NCI-H1930 (cell line): ENCODE data around the gene ADORA2B.
"Not testable (repeated sequence)": the region's sequence is repeated elsewhere in the genome, so short reads cannot be mapped to it uniquely, and the experiment has no call there.

ENCODE experiments used
- DNase-seq, 2 experiments: peaks; one replicate each; lab custom pipeline; 2025; lab: John Stamatoyannopoulos, UW

Gene ADORA2B

DNA sequence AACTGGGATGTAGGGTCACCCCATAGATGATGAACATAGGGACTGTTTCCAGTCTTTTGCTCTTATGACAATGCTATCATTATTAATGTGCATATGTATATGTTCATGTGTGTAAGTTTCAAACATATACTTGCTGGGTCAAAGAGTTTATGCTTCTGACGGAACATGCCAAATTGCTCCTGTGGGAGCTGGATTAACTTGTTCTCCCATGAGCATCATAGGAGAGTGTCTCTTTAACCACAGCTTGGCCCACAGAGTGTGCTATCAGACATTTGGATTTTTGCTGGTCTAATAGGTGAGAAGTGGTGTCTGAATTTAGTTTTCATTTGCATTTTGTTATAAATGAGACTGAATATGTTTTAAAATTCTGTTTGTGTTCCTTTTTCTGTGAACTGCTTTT lies 22.3 kb upstream of the ADORA2B start:
- no peak for DNase-seq

DNA sequence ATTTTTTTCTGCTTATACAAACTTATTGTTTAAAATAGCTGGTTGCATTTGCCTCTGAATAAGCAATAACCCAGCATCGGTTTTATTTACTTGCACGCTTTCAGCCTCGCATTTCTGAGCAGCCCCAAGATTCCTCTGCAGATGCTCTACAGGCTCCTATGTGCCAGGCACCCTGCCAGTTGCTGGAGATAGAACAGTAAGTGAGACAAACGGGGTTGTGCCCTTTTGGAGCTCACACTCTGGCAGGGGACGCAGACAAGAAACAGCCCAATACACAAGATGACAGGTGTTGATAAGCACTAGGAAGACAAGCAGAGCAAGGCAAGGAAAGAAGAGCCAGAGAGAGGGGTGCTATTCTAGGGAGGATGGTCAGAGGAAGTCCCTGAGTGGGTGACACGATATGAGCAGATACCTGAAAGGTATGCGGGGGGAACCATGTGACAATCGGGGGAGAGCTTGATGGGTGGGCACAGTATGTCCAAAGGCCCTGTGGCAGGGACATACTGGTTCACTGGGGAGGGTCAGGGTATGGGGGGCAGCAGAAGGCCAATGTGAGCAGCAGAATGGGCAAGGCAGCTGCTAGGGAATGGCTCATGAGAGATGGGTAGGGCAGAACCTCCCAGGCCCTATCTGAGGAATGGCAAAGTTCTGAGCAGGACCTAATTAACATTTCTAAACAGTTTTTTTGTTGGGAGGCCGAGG lies 18.7 kb upstream of the ADORA2B start:
- DNase-seq: no peak

DNA sequence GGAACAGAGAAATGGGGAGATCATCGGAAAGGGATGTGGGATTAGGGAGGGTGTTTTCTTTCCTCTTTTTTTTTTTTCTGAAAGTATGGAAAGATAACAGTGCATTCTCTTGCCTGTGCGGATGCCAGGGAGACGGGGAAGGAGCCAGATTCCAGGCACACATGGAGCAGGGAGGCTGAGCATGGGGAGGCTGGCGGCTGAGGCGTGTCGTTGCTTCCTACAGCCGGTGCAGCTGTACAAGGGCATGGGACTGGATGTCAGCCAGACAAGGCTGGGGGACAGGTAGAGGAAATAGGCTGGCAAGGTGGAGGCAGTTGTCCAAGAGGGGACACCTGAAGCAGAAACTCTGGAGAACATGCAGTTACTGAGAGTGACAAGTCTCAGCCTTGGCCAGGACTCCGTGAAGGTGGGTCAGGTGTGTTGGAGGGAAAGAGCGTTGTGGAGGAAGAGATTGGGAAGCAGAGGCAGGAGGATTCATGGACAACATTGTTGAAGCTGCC lies 16.6 kb upstream of the ADORA2B start:
- no peak for DNase-seq

DNA sequence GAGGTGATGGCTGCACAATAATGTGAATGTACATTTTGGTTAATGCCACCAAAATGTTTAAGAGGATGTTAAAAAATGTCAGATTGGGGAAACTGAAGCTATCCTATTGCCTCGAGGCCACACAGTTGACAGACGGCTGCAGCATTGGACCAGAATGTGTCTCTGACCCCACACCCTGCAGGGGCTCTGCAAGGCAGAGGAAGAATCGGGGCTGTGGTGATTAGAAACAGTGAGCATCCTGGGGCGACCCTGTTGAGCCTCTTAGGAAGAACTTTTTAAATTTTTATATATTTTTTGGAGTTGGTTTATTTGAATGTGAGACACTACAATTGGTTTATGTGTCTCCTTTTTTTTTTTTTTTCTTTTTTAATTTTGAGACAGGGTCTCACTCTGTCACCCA lies 15.0 kb upstream of the ADORA2B start:
- no peak for DNase-seq

DNA sequence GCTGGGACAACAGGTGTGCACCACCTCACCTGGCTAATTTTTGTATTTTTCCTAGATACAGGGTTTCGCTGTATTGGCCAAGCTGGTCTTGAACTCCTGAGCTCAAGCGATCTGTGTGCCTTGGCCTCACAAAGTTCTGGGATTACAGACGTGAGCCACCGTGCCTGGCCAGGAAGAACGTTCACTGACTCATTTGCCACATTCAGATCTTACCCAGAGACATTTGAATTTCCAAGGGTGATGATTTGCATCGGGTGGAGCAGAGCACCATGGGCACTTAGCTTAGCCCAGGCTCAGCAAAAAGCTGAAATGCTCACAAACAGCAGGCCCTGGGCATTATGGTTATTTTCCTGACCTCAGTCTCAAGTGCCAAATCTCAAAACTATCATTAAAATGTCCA lies 14.5 kb upstream of the ADORA2B start:
- no peak for DNase-seq

DNA sequence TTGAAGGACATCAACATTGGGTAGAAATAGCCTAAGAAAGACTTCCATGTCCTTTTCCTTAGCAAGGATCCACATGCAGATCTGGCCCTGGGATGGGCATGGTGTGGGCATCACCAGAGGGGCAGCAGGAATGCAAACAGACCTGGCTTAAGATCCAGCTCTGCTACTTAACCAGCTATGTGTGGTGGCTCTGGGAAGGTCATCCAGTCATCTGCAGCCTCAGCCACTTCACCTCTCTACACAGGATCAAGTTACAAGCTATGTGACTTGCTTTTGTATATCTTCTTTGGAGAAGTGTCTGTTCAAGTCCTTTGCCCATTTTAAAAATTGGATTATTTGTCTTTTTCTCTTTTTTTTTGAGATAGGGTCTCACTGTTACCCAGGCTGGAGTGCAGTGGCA lies 13.5 kb upstream of the ADORA2B start:
- DNase-seq: no peak

DNA sequence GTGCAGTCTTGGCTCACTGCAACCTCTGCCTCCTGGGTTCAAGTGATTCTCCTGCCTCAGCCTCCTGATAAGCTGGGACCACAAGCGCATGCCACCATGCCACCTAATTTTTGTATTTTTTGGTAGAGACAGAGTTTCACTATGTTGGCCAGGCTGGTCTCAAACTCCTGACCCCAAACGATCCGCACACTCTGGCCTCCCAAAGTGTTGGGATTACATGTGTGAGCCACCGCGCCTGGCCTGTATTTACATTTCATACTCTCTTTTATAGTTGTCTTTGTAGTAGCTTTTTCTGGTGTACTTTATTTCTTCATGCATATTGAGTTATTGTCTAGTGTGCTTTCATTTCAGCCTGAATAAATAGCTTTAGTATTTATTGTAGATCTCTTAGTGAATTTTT lies 10.1 kb upstream of the ADORA2B start:
- DNase-seq: no peak

DNA sequence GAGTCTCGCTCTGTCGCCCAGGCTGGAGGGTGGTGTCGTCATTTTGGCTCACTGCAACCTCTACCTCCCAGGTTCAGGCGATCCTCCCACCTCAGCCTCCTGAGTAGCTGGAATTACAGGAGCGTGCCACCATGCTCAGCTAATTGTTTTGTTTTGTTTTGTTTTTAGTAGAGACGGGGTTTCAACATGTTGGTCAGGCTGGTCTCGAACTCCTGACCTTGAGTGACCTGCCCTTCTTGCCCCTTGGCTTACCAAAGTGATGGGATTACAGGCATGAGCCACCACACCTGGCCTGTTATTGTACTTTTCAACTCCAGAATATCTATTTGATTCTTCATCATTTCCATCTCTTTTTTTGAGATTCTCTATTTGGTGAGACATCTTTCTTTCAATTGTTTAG lies 9.0 kb upstream of the ADORA2B start:
- DNase-seq: no peak

DNA sequence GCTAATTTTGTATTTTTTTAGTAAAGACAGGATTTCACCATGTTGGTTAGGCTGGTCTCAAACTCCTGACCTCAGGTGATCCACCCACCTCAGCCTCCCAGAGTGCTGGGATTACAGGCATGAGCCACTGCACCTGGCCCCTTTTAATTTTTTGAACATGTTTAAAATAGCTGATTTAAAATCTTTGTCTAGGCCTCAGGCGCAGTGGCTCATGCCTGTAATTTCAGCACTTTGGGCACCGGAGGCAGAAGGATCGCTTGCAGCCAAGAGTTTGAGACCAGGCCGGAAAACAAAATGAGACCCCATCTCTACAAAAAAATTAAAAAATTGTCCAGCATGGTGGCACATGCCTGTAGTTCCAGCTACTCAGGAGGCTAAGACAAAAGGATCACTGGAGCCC lies 8.4 kb upstream of the ADORA2B start:
- DNase-seq: not testable (repeated sequence)

DNA sequence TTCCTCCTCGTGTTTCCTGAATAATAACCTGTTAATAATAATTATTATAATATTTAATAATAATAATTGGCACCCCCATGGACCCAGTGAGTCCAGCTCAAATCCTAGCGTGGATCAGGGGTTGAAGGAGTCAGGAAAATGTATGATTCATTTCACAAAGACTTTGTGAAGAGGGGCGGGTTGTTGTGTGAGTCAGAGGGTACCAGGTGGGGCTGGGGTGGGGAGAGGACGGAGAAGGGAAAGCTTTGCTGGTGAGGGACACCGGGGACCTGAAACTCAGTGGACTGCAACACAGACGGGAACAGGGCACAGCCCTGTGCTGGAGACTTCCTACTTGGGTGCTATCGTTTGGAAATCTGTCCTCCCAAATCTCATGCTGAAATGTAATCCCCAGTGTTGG lies 3.1 kb upstream of the ADORA2B start:
- DNase-seq: no peak

DNA sequence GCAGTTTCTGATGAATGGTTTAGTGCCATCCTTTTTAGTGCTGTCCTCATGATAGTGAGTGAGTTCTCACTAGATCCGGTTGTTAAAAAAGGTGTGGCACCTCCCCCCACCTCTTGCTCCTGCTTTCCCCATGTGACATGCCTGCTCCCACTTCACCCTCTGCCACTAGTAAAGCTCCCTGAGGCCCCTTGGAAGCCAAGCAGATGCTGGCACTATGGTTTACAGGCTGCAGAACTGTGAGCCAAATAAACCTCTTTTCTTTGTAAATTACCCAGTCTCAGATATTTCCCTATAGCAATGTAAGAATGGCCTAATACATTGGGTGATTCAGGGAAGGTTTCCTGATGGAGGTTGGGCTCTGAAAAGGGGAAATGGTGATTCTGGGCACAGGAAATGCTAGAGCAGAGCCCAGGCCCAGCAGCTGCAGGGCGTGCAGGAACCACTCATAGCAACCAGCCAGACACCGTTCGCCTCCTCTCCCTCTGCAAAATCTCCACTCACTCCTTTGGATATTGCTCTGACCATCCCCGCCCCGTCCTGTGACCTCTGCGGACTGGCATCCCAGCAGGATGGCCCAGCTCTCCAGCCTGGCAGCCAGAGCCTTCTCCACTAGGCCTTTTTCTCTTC lies 2.6 kb upstream of the ADORA2B start:
- no peak for DNase-seq

DNA sequence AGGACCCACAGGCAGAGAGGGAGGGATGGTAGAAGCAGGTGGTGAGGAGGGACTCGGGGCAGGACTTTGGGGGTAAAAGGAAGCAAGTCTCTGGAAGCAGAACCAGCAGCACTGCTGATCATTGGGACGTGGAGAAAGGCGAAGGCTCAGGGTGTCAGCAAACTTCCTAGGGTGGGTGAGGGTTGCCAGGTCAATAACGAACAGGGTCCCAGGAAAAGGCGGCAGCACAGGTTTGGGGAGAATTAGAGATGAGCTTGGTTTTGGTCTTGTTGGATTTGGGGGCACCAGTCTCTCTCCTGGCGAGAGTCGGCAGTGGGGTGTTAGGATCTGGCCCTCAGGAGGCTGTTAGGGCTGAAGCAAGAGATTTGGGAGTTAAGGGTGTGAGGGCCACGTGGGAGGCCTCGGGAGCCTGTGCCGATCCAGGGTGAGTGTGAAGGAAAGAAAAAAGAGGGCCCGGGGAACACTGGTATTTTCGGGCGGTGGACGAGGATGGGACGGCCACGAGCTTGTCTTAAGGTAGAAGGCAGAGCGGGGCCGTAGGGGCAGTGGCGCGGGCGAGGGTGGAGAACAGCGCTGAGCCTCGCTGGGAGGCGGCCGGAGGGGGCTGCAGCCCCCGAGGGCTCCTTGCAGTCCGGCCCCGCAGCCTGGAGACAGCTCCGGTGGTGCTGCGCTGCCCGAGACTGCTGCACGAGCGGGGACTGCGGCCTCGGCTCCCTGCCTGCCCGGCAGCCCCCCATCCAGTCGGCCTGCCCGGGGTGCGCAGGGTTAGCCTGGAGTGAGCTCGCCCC lies 765 bp upstream of the ADORA2B start:
- DNase-seq: no peak

DNA sequence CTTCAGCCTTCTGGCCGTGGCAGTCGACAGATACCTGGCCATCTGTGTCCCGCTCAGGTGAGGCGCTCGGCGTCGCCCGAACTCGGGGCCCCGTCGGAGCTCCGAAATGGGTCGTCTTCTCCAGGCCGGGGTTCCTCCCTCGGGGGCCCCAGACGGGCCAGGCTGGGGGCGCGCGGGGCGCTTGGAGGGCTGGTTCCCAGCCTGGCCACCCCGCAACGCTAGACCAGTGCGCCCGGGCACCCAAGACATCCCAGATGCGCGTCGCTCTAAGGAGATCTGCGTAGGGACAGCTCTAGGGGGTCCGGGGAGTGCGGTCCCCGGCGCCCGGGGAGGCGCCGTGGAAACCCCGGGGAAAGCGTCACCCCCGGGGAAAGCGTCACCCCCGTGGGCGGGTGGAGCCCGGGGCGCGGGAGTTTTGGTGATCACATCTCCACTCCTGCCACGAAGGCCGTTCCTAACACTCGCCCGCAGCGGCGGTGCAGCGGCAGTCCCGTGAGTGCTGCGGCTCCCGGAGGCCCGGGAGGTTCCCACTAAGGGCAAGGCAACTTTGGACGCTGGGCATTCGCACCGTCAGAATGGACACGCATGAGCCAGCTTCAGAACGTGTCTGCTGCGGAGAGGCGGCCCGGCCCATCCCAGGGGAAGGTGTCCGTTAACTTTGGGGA lies 729 bp downstream of the ADORA2B start:
- no peak for DNase-seq

DNA sequence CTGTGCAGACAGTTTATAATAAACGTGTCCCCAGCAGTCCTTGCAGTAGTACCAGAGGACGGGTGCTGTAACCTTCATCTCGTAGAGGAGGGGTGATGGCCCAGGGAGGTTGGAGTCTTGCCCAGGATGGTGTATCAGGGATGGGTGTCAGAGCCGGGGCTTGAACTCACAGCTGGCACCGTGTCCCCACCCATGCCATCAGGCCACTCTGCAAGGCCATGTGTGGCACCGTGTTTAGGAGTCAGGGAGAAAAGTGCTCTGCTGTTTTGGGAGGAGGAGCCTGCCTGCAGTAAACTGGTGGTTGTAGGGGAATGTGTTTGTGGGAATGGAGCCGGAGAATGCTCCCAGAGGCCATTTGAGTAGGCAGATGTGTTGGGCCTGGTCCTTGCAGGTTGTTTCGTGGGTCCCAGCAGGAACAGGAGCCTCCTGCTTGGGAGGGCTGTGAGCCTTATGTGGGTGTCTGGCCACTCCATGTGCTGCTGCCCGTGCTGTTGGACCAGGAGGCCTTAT lies 1.7 kb downstream of the ADORA2B start:
- no peak for DNase-seq

DNA sequence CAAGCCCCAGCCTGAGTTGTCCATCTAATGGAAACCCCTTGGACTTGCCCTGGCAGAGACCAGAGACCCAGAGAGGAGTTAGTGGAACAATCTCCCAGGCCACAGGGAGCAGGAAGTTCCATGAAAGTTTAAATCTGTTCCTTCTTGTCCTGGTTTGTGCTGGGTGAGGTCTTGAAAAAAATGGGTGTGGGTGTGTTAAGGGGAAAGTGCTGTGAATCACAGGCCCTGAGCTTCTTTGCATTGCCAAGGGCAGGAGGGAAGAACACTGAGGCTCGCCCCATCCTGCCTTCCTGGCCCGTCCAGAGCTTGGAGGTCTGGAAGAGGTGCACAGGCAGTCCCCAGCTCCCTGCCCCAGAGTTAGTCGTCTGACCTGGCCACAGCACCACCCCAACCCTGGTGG lies 2.3 kb downstream of the ADORA2B start:
- DNase-seq: no peak

DNA sequence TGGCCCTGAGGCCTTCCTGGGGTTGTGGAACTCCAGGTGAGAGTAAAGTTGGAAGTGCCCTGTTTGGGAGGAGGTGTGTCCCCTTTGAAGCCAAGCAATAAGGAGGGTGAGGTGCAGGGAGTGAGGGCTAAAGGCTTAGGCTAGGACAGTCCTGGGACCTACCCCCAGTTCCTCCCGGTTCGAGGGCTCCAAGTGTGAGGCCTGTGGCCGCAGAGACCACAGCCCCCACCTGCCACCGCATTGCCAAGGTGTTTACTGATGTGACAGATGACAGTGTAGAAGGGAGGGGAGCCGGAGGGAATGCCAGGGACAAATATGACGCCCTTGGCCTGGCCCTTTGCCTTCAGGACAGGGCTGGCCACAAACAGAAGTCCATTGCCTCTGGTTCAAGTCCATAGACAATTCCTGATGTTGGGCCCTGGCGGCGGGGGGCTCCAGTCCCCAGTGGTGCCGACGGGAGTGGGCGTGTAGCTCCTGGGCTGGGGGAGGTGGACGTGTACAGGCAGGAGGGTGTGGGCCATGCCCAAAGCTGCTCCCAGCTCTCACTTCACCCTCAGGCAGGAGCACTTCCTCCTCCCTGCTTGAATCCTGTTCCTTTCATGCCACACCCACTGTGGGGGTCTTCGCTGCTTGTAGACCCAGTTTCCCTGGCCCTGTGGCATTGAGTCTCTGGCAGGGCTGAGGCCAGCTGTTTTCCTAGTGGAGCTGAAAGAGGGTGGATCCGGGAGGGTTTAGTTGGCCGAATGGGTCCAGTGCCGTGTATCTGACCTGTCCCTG lies 3.2 kb downstream of the ADORA2B start:
- DNase-seq: no peak

DNA sequence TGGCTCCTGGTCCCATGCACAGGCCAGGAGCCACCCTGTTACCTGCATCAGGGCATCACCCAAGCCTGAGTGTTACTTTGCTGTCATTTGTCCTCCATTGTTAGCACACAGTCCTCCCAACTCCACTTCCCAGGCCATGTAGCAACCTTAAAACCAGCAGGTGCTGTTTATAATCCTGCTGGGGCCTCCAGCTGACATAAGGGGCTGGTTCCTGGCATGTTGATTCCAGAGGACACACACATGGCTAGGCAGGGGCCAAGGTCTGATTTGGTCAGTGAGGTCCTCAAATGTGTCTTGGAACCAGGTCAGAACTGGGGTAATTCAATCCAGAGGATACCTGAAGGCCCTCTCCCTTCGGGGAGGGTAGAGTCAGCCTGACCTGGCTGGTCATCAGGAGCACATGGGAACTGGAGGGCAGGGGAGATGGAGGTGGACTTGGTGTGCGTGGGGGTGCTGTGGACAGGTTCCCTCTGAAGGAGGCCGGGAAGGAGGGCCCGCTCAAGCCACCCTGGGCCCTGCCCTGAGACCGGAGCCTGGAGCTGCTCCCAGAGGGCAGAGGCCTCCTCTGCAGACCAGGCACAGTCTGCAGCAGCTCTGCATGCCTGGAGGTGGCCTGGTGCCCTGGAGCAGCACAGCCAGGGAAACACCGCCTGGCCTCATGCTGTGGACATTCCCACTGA lies 6.6 kb downstream of the ADORA2B start:
- no peak for DNase-seq

DNA sequence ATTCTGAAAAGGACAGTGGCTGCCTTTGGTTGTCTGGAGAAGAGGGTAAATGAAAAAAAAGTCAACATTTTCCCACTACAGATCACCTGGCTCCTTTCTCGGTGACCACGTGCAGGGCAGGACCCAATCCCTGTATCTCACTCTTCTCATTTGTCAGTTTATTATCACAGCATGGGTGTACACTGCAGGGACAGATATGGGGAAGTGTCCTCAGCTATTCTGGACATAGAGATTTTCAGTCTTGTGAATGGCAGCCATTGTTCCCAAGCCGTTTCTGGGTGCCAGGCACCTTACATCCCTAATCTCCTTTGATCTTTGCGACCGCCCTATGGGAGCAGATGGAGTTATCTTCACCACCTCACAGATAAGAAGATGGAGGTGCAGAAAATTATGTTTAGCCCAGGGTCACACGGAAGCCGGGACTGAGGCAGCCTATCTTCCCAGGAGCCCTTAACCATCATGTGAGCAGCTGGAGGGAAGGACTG lies 7.2 kb downstream of the ADORA2B start:
- no peak for DNase-seq

DNA sequence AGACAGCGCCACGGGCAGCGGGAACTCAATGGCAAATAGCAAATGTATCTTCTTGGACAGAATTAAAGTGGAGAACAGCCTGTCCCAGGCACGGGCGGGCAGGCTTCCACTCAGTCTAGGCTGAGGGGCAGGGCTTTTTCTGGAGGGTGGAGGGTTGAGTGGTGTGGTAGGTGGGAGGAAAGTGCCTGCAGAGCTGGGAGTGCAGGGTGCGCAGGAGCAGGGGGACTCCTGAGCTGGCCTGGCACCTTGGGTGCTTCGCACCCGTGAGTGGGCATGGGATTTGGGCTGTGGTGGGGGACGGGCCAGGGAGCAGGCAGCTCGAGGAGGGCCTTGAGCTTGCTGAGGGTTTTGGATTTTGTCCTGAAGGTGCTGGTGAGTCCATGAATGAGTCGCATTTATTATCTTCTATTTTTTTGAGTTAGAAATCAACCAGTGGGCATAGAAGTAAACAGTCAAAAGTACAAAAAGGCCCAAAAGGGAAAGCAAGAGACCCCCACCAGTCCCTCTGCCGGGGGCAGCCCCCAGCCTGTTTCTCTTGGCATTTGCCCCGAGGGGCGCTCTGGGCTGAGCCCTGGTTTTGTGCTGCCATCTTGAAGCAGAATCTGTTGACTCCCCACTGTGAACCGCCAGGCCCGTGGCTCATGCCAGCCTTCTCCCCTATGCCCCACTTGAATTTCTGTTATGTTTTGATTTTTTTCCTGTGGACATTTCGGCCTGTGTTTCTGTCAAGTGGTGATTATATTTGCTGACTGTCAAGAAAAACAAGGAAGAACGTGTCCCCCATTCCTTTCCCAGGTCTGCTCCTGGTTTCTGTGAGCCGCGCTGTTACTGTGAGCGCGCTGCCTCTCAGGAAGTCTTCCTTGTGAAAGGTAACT lies 8.2 kb downstream of the ADORA2B start:
- no peak for DNase-seq

DNA sequence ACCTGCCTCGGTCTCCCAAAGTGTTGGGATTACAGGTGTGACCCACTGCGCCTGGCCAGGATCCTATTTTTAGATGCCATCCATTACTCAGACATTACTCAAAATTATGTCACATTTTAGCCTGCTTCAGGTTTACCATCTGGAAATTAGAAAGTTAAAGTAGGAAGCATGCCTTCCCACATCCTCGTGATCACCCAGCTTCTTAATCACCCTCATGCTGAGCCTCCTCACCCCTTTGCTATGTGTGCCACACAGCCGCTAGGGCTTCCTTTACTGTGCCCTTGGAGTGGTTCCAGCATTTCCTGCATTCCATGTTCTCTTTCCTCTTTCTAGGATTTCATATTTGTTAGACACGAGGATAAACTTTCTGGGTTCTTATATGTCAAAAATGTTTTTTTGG lies 9.3 kb downstream of the ADORA2B start:
- no peak for DNase-seq
